HEK293T (cell line): ENCODE data around the gene CHRNB1.

Experiments
- ARNT ChIP-seq: fragments of 450-650 bp; IDR thresholded peaks from 2 replicates; pipeline ENCODE4 v1.6.1; 2017; ENCODE audit warnings: mild to moderate bottlenecking
- BHLHE40 ChIP-seq: fragments of 450-650 bp; IDR thresholded peaks from 2 replicates; pipeline ENCODE4 v1.6.1; 2016; ENCODE audit warnings: mild to moderate bottlenecking, moderate library complexity, borderline replicate concordance
- ELF4 ChIP-seq: fragments of 450-650 bp; IDR thresholded peaks from 2 replicates; pipeline ENCODE4 v1.6.1; 2017; ENCODE audit warnings: antibody characterized with exemption
- FOXA1 ChIP-seq: fragments of 450-650 bp; IDR thresholded peaks from 2 replicates; pipeline ENCODE4 v1.6.1; 2016; ENCODE audit warnings: mild to moderate bottlenecking
- FOXM1 ChIP-seq: fragments of 450-650 bp; IDR thresholded peaks from 2 replicates; pipeline ENCODE4 v1.6.1; 2017; ENCODE audit warnings: mild to moderate bottlenecking, borderline replicate concordance
- LEF1 ChIP-seq: fragments of 450-650 bp; IDR thresholded peaks from 2 replicates; pipeline ENCODE4 v1.6.1; 2017; ENCODE audit warnings: mild to moderate bottlenecking, borderline replicate concordance
- NFRKB ChIP-seq: fragments of 450-650 bp; IDR thresholded peaks from 2 replicates; pipeline ENCODE4 v1.6.1; 2016; ENCODE audit warnings: mild to moderate bottlenecking, moderate library complexity
- PKNOX1 ChIP-seq: fragments of 450-650 bp; IDR thresholded peaks from 2 replicates; pipeline ENCODE4 v1.6.1; 2016
- SP1 ChIP-seq: fragments of 450-650 bp; IDR thresholded peaks from 2 replicates; pipeline ENCODE4 v1.6.1; 2017
- SUZ12 ChIP-seq: fragments of 450-650 bp; IDR thresholded peaks from 2 replicates; pipeline ENCODE4 v1.6.1; 2016; ENCODE audit warnings: mild to moderate bottlenecking
- TARDBP ChIP-seq: fragments of 450-650 bp; IDR thresholded peaks from 2 replicates; pipeline ENCODE4 v1.6.1; 2016

- TF ChIP-seq ARNT (no peak), SP1 (no peak), FOXM1 (no peak), FOXA1 (no peak), BHLHE40 (no peak), SUZ12 (no peak), LEF1 (no peak), ELF4 (no peak), NFRKB (no peak), TARDBP (no peak), PKNOX1 (no peak)
Measured at GRCh38 chr17:7396147-7396546, 48.7 kb upstream of the CHRNB1 start.
